PC-3 (cell line): ENCODE measurements around the gene MAP2K5. TPM values are rescaled to one million over a fixed set of nuclear protein-coding genes. Genes with fewer than 3 reads are reported as not detected.

Experiments
- ATAC-seq: fragments of 200-7000 bp; cut with Tn5 transposase; 2 replicates; pipeline ENCODE4 v1.9.1; 2020; ENCODE audit warnings: mild to moderate bottlenecking, moderate library complexity
- BruUV-seq: library from RNA; stranded (reverse); fragments of 400-500 nt; replicated peaks from 2 replicates; lab custom pipeline; 2021; lab: Mats Ljungman, UMichigan
- CTCF ChIA-PET: fragments of 300-600 bp; sonication (Branson Sonifier 250); formaldehyde crosslinking; loops from one replicate; lab custom pipeline; 2022; ENCODE audit warnings: antibody characterized with exemption; lab: Charles Lee
- POLR2A ChIA-PET: fragments of 300-600 bp; sonication (Branson Sonifier 250); formaldehyde crosslinking; loops from one replicate; lab custom pipeline; 2022; ENCODE audit warnings: antibody characterized with exemption; ENCODE audit not compliant: unreplicated experiment; lab: Charles Lee
- DNase-seq: peaks from one replicate; pipeline ENCODE4 v3.0.0-alpha.2; 2015
- H2AFZ ChIP-seq: fragments of 300-600 bp; sonication (generic); 2 replicates; pipeline ENCODE4 v1.6.0; 2016; ENCODE audit warnings: antibody characterized with exemption, low read length
- H3F3A ChIP-seq: fragments of 300-600 bp; sonication (generic); one replicate; pipeline ENCODE4 v1.6.0; 2017; ENCODE audit warnings: antibody characterized with exemption, low read length, control low read depth, mild to moderate bottlenecking; ENCODE audit not compliant: unreplicated experiment
- H3K27ac ChIP-seq: fragments of 300-600 bp; sonication (generic); 2 replicates; pipeline ENCODE4 v1.5.1; 2016; ENCODE audit warnings: mild to moderate bottlenecking, low read length
- H3K27me3 ChIP-seq: fragments of 300-600 bp; sonication (generic); 2 replicates; pipeline ENCODE4 v1.6.1; 2016; ENCODE audit warnings: low read length, mixed read lengths
- H3K36me3 ChIP-seq: fragments of 300-600 bp; sonication (generic); 2 replicates; pipeline ENCODE4 v1.6.1; 2016; ENCODE audit warnings: low read depth, mixed run types, low read length, mixed read lengths
- H3K4me1 ChIP-seq: fragments of 300-600 bp; sonication (generic); 2 replicates; pipeline ENCODE4 v1.5.1; 2016; ENCODE audit warnings: low read length; ENCODE audit not compliant: insufficient read depth
- H3K4me2 ChIP-seq: fragments of 300-600 bp; sonication (generic); 2 replicates; pipeline ENCODE4 v1.6.0; 2016; ENCODE audit warnings: low read length
- H3K4me3 ChIP-seq: fragments of 300-600 bp; sonication (generic); 2 replicates; pipeline ENCODE4 v1.5.1; 2016; ENCODE audit warnings: mild to moderate bottlenecking, low read length, mixed read lengths
- H3K79me2 ChIP-seq: fragments of 300-600 bp; sonication (generic); 2 replicates; pipeline ENCODE4 v1.6.1; 2017; ENCODE audit warnings: low read length, mixed read lengths
- H3K9ac ChIP-seq: fragments of 300-600 bp; sonication (generic); 2 replicates; pipeline ENCODE4 v1.6.0; 2016; ENCODE audit warnings: mild to moderate bottlenecking, low read length
- H3K9me2 ChIP-seq: fragments of 300-600 bp; sonication (generic); replicated peaks from 2 replicates; pipeline ENCODE4 v1.6.1; 2016; ENCODE audit warnings: mixed run types, low read length, mixed read lengths
- H3K9me3 ChIP-seq: fragments of 300-600 bp; sonication (generic); 2 replicates; pipeline ENCODE4 v1.6.1; 2016; ENCODE audit warnings: low read length, mixed read lengths
- H4K20me1 ChIP-seq: fragments of 300-600 bp; sonication (generic); 2 replicates; pipeline ENCODE4 v1.6.1; 2016; ENCODE audit warnings: low read length, mixed read lengths
- CTCF ChIP-seq: fragments of 300-600 bp; sonication (generic); conservative IDR thresholded peaks from 2 replicates; pipeline ENCODE4 v1.5.1; 2017; ENCODE audit warnings: antibody characterized with exemption, low read depth, mild to moderate bottlenecking, low read length
- EZH2 ChIP-seq: fragments of 300-600 bp; sonication (generic); IDR thresholded peaks from one replicate; pipeline ENCODE4 v1.6.1; 2017; ENCODE audit warnings: antibody characterized with exemption, mild to moderate bottlenecking, low read length; ENCODE audit not compliant: unreplicated experiment
- EZH2phosphoT487 ChIP-seq: fragments of 300-600 bp; sonication (generic); IDR thresholded peaks from 2 replicates; pipeline ENCODE4 v1.6.1; 2018; ENCODE audit warnings: mild to moderate bottlenecking, antibody characterized with exemption, low read length, borderline replicate concordance
- intact Hi-C: fragments of 100-400 bp; cut with micrococcal nuclease; formaldehyde crosslinking; loops from 2 replicates; pipeline ENCODE4 v1.9.0; 2023
- total RNA-seq: library from RNA; depleted of rRNA; stranded (reverse); fragments of >200 nt; gene quantifications from 2 replicates; pipeline ENCODE4 v1.2.3, GENCODE V29; 2014

MAP2K5 gene
- total RNA-seq, 1 experiment from 2014 or later: 5.5 TPM

GRCh38 chr15:67652586-67652985, 110.1 kb downstream of the MAP2K5 start:
- Histone ChIP-seq H3K9me2 (no peaks in the 10 kb centered on the region), H3K9me3 (no peaks in the 10 kb centered on the region), H3K4me2 (no peak overlapping the region), H3K9ac (no peak overlapping the region), H4K20me1 (no peaks in the 10 kb centered on the region), H3K79me2 (no peaks in the 10 kb centered on the region), H3K27me3 (no peaks in the 10 kb centered on the region), H3K27ac (no peak overlapping the region), H2AFZ (no peak overlapping the region), H3K4me3 (no peak overlapping the region), H3K4me1 (no peaks in the 10 kb centered on the region), H3F3A (no peaks in the 10 kb centered on the region), H3K36me3 (no peaks in the 10 kb centered on the region)
- DNase-seq: no peak
- no peak for ATAC-seq
- POLR2A ChIA-PET: no interaction called here
- CTCF ChIA-PET: no interaction called here
- TF ChIP-seq CTCF (no peak), EZH2 (no peak), EZH2phosphoT487 (no peak)
- no TSS peak for BruUV-seq
- intact Hi-C loops: no loop called here

GRCh38 chr15:67660446-67660845, 117.9 kb downstream of the MAP2K5 start:
- Histone ChIP-seq H3K27ac (no peak overlapping the region), H3F3A (no peaks in the 10 kb centered on the region), H3K9ac (no peak overlapping the region), H3K4me1 (no peaks in the 10 kb centered on the region), H3K9me3 (no peaks in the 10 kb centered on the region), H3K4me3 (no peak overlapping the region), H3K9me2 (no peaks in the 10 kb centered on the region), H2AFZ (no peak overlapping the region), H3K79me2 (no peaks in the 10 kb centered on the region), H4K20me1 (no peaks in the 10 kb centered on the region), H3K27me3 (no peaks in the 10 kb centered on the region), H3K36me3 (no peaks in the 10 kb centered on the region), H3K4me2 (no peak overlapping the region)
- DNase-seq: no peak
- intact Hi-C loops: no loop called here
- no TSS peak for BruUV-seq
- TF ChIP-seq EZH2: no peak
- no peak for TF ChIP-seq EZH2phosphoT487
- no peak for TF ChIP-seq CTCF
- no peak for ATAC-seq
- POLR2A ChIA-PET: no interaction called here
- CTCF ChIA-PET: no interaction called here

GRCh38 chr15:67660874-67661606, 118.5 kb downstream of the MAP2K5 start:
- Histone ChIP-seq H3K9me3 (no peaks in the 10 kb centered on the region), H3K79me2 (no peaks in the 10 kb centered on the region), H4K20me1 (no peaks in the 10 kb centered on the region), H3K4me1 (no peaks in the 10 kb centered on the region), H3K4me3 (no peak overlapping the region), H3K9ac (no peak overlapping the region), H3F3A (no peaks in the 10 kb centered on the region), H3K27ac (no peak overlapping the region), H3K4me2 (no peak overlapping the region), H3K9me2 (no peaks in the 10 kb centered on the region), H2AFZ (no peak overlapping the region), H3K36me3 (no peaks in the 10 kb centered on the region), H3K27me3 (no peaks in the 10 kb centered on the region)
- intact Hi-C loops: no loop called here
- no TSS peak for BruUV-seq
- ChIA-PET POLR2A (interaction anchor here (0.7 kb wide), 1 partner anchor 9 kb away, joined by 3 read pairs; no protein-coding TSS in a partner anchor), CTCF (no interaction called here)
- no peak for DNase-seq
- TF ChIP-seq CTCF: no peak
- TF ChIP-seq EZH2: no peak
- TF ChIP-seq EZH2phosphoT487: no peak
- no peak for ATAC-seq
